Hepatocyte (in vitro differentiated cells): ENCODE data around the gene PABPN1.

ENCODE experiments used
- CTCF ChIP-seq: fragments of 200-600 bp; sonication (generic); IDR thresholded peaks from 2 replicates; pipeline ENCODE4 v1.5.1; 2016; ENCODE audit warnings: antibody characterized with exemption, mild to moderate bottlenecking; ENCODE audit not compliant: poor library complexity
- EZH2 ChIP-seq: fragments of 200-600 bp; sonication (generic); IDR thresholded peaks from 2 replicates; pipeline ENCODE4 v1.6.1; 2016; ENCODE audit warnings: antibody characterized with exemption, mild to moderate bottlenecking, borderline replicate concordance
- EZH2phosphoT487 ChIP-seq: fragments of 200-600 bp; sonication (generic); IDR thresholded peaks from one replicate; pipeline ENCODE4 v1.6.1; 2018; ENCODE audit warnings: antibody characterized with exemption, mild to moderate bottlenecking, low read depth, moderate library complexity; ENCODE audit not compliant: unreplicated experiment, severe bottlenecking

- TF ChIP-seq CTCF (no peak), EZH2phosphoT487 (no peak), EZH2 (no peak)
These were observed 24.9 kb downstream of the PABPN1 start for GRCh38 chr14:23345987-23346692.
